RWPE2 (cell line): Measurements from ENCODE around the gene MYBPC3.

Experiments used
- ATAC-seq: fragments of 200-7000 bp; cut with Tn5 transposase; 3 replicates; pipeline ENCODE4 v1.9.1; 2021; ENCODE audit warnings: low read depth
- DNase-seq: peaks from one replicate; pipeline ENCODE4 v3.0.0-alpha.2; 2020; ENCODE audit warnings: low spot score
- H3K27ac ChIP-seq: fragments of 450-650 bp; 2 replicates; pipeline ENCODE4 v1.5.1; 2017; ENCODE audit warnings: mild to moderate bottlenecking; ENCODE audit not compliant: poor library complexity, severe bottlenecking
- H3K27me3 ChIP-seq: fragments of 250-450 bp; sonication (Bioruptor Pico); 2 replicates; pipeline ENCODE4 v1.5.1; 2021; ENCODE audit warnings: mild to moderate bottlenecking, moderate library complexity; ENCODE audit not compliant: insufficient read depth, poor library complexity, severe bottlenecking
- H3K36me3 ChIP-seq: fragments of 250-450 bp; sonication (Bioruptor Pico); 2 replicates; pipeline ENCODE4 v1.5.1; 2020; ENCODE audit warnings: low read depth, mild to moderate bottlenecking, moderate library complexity
- H3K4me1 ChIP-seq: fragments of 250-450 bp; sonication (Bioruptor Pico); 2 replicates; pipeline ENCODE4 v1.5.1; 2021; ENCODE audit warnings: mild to moderate bottlenecking, moderate library complexity; ENCODE audit not compliant: insufficient read depth, poor library complexity, severe bottlenecking
- H3K4me3 ChIP-seq: fragments of 250-450 bp; sonication (Bioruptor Pico); 2 replicates; pipeline ENCODE4 v1.5.1; 2021; ENCODE audit warnings: mild to moderate bottlenecking, moderate library complexity; ENCODE audit not compliant: severe bottlenecking
- H3K9me3 ChIP-seq: fragments of 250-450 bp; sonication (Bioruptor Pico); 2 replicates; pipeline ENCODE4 v1.5.1; 2021; ENCODE audit warnings: mild to moderate bottlenecking, moderate library complexity; ENCODE audit not compliant: severe bottlenecking
- TF ChIP-seq, protein P1 (sequence below): fragments of 450-650 bp; IDR thresholded peaks from one replicate; pipeline ENCODE4 v1.5.1; 2017; ENCODE audit warnings: mild to moderate bottlenecking, moderate library complexity; ENCODE audit not compliant: poor library complexity, severe bottlenecking

MYBPC3 gene

DNA sequence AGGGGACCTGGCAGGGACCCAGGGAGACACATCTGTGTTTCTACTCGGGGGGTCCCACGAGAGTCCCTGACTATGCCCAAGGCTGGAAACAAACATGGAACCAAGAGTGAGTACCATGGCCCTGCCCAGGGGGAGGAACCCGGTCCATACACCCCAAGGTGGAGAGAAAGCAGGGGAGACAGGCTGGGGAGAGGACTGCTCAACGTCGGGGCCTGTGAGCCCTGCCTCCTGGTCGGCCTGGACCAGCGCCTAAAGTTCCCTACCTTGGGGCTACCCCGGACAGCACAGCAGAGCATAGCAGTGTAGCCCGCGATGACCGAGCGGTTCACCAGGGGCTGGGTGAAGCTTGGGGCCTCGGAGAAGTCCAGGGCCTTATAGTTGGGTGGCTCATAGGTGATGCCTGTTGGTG lies 20.2 kb downstream of the MYBPC3 start:
- TF ChIP-seq, protein P1, sequence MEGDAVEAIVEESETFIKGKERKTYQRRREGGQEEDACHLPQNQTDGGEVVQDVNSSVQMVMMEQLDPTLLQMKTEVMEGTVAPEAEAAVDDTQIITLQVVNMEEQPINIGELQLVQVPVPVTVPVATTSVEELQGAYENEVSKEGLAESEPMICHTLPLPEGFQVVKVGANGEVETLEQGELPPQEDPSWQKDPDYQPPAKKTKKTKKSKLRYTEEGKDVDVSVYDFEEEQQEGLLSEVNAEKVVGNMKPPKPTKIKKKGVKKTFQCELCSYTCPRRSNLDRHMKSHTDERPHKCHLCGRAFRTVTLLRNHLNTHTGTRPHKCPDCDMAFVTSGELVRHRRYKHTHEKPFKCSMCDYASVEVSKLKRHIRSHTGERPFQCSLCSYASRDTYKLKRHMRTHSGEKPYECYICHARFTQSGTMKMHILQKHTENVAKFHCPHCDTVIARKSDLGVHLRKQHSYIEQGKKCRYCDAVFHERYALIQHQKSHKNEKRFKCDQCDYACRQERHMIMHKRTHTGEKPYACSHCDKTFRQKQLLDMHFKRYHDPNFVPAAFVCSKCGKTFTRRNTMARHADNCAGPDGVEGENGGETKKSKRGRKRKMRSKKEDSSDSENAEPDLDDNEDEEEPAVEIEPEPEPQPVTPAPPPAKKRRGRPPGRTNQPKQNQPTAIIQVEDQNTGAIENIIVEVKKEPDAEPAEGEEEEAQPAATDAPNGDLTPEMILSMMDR: no peak
- ATAC-seq (no peak), DNase-seq (no peak)
- Histone ChIP-seq H3K27me3 (no peaks in the 10 kb centered on the region), H3K4me1 (no peaks in the 10 kb centered on the region), H3K27ac (no peak overlapping the region), H3K36me3 (no peaks in the 10 kb centered on the region), H3K4me3 (no peak overlapping the region), H3K9me3 (no peaks in the 10 kb centered on the region)

DNA sequence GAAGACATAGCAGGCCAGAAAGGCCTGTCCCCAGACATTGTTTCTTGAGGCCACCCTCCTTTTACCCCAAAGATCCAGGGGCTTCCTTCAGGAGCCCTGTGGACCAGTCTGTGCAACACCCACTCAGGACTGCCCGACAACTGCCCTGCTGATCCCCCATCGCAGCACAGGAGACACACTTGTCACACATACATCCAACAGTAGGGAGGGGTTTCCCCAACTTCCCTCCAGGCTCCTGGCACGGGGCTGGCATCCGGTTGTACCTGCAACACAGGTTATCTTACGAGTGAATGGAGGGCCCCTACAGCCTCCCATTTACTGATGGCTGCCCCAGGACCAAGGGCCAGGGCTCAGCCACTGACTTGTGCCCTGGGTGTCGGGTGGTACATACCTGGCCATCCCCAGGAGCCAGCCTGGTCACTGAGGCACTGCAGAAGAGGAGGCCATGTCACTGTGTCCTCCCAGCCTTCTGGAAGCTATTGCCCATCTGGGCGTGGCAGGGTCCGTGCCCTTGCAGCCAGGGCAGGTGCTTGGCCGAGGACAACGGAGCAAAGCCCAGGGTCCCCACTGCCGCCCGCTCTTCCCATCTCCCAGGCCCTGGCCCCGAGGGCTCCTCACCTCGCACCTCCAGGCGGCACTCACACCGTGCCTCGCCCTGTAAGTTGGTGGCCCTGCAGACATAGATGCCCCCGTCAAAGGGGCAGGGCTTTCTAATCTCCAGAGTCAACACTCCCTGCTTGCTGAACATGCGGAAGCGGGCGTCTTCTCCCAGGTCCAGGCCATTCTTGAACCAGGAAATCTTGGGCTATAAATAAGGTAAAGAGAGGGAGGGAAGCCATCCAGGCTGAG lies 20.8 kb downstream of the MYBPC3 start:
- DNase-seq (no peak), ATAC-seq (no peak)
- no peak overlapping the region for H3K27ac ChIP-seq
- TF ChIP-seq, protein P1: no peak
- no peak overlapping the region for H3K4me3 ChIP-seq
- no peaks in the 10 kb centered on the region for H3K27me3 ChIP-seq
- H3K36me3 ChIP-seq: no peaks in the 10 kb centered on the region
- H3K9me3 ChIP-seq: no peaks in the 10 kb centered on the region
- H3K4me1 ChIP-seq: no peaks in the 10 kb centered on the region

DNA sequence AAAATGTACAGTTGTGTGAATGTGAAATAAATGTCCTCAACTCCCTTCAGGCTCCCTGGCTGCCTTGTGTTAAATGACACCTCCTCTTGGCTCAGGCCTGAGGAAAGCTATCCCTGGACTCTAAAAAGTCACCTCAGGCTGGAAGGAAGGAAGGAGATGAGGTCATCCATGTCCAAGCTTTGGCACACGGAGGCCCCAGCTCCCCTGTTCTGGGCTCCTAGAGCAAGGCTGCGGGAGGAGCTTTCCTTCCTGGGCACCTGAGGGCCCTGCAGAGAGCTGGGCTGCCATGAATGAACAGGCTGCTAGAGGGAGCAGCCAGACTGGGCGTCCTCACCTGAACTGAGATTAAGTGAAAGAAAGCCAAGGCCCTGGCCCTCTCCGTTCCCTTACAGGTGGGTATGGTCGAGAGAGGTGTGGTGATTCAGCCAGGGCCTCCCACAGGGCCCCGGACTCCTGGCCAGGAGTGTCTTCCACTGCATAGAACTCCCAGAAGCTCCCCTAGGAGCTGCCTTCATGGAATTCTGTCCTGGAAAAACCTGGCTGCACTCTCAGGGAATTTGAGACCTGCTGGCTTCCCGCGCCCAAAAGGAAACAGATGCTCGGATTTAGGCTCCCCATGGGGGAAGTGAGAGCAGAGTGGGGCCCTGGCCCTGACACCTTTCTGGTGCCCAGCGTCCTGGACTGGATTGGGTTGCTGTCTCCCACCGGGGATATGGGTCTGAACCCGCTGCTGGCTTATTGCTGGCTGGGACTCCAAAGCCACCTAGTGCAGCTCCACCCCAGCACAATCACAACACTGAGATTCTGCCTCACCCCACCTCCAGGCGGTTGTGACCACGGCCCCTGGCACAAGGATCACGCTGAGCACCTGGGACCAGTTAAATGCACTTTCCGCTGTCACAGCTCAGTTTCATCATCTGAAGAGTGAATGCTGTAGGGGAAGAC lies 22.2 kb downstream of the MYBPC3 start:
- H3K4me3 ChIP-seq: no peak overlapping the region
- DNase-seq (no peak), ATAC-seq (peak; percentile 39; the same call in 2 of the 3 replicates)
- no peak overlapping the region for H3K27ac ChIP-seq
- H3K36me3 ChIP-seq: no peaks in the 10 kb centered on the region
- no peaks in the 10 kb centered on the region for H3K27me3 ChIP-seq
- no peaks in the 10 kb centered on the region for H3K9me3 ChIP-seq
- no peaks in the 10 kb centered on the region for H3K4me1 ChIP-seq
- TF ChIP-seq, protein P1: no peak

DNA sequence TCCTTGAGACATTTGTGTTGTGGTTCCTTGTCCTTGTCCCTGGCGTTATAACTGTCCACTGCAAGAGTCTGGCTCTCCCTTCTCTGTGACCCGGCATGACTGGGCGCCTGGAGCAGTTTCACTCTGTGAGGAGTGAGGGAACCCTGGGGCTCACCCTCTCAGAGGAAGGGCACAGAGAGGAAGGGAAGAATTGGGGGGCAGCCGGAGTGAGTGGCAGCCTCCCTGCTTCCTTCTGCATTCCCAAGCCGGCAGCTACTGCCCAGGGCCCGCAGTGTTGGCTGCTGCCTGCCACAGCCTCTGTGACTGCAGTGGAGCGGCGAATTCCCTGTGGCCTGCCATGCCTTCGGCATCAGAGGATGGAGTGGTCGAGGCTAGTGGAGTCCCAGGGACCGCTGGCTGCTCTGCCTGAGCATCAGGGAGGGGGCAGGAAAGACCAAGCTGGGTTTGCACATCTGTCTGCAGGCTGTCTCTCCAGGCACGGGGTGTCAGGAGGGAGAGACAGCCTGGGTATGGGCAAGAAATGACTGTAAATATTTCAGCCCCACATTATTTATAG lies 23.0 kb downstream of the MYBPC3 start:
- no peak for ATAC-seq
- TF ChIP-seq, protein P1: no peak

More for the DNA sequence above, 23.0 kb downstream of the MYBPC3 start:
- Histone ChIP-seq H3K36me3 (no peaks in the 10 kb centered on the region), H3K9me3 (no peaks in the 10 kb centered on the region), H3K27me3 (no peaks in the 10 kb centered on the region), H3K4me3 (no peak overlapping the region), H3K4me1 (no peaks in the 10 kb centered on the region), H3K27ac (no peak overlapping the region)
- DNase-seq: no peak
